Fibroblast of lung (primary cell): Measurements from ENCODE around the gene ETNK2. TPM values are rescaled to one million over a fixed set of nuclear protein-coding genes. Genes with fewer than 3 reads are reported as not detected.
A peak's percentile ranks its signal among the peaks of the same experiment; 100 is the strongest.

Experiments used
- DNase-seq, 2 donors: peaks; one replicate each; pipeline versions ENCODE4 v3.0.0 to v3.0.0-alpha.2; 2010; ENCODE audit warnings: low read depth in 2 of 2
- H2AFZ ChIP-seq: 2 replicates; pipeline ENCODE4 v1.5.1; 2012; ENCODE audit warnings: low read length, control low read depth, inconsistent platforms
- H3K27ac ChIP-seq: 2 replicates; pipeline ENCODE4 v1.5.1; 2011; ENCODE audit warnings: low read length, control low read depth; ENCODE audit not compliant: insufficient read depth
- H3K27me3 ChIP-seq: 2 replicates; pipeline ENCODE4 v1.5.1; 2011; ENCODE audit warnings: mild to moderate bottlenecking, low read length; ENCODE audit not compliant: control insufficient read depth, insufficient read depth
- H3K36me3 ChIP-seq: 2 replicates; pipeline ENCODE4 v1.5.1; 2011; ENCODE audit warnings: low read length; ENCODE audit not compliant: control insufficient read depth, insufficient read depth
- H3K4me1 ChIP-seq: 2 replicates; pipeline ENCODE4 v1.5.1; 2011; ENCODE audit warnings: low read length; ENCODE audit not compliant: control insufficient read depth, insufficient read depth; ENCODE audit errors: extremely low read depth
- H3K4me2 ChIP-seq: 2 replicates; pipeline ENCODE4 v1.5.1; 2011; ENCODE audit warnings: low read length, control low read depth; ENCODE audit not compliant: insufficient read depth; ENCODE audit errors: extremely low read depth
- H3K4me3 ChIP-seq, 4 experiments: fragments of 200-600 bp in 1 of 4; sonication (generic) in 1 of 4; replicated peaks in 1 of 4; 2 replicates each; pipeline ENCODE4 v1.5.1; 2011 to 2016; ENCODE audit warnings: low read length in 4 of 4, low read depth in 3 of 4, mild to moderate bottlenecking in 3 of 4, control low read depth in 2 of 4, inconsistent platforms in 1 of 4, mixed read lengths in 1 of 4; ENCODE audit not compliant: insufficient read depth in 1 of 4; ENCODE audit errors: control extremely low read depth in 1 of 4
- H3K79me2 ChIP-seq: 2 replicates; pipeline ENCODE4 v1.5.1; 2012; ENCODE audit warnings: mild to moderate bottlenecking, low read length, inconsistent platforms; ENCODE audit not compliant: control insufficient read depth, insufficient read depth
- H3K9ac ChIP-seq: 2 replicates; pipeline ENCODE4 v1.5.1; 2011; ENCODE audit warnings: mild to moderate bottlenecking, low read length, control low read depth; ENCODE audit not compliant: insufficient read depth
- H3K9me3 ChIP-seq: 2 replicates; pipeline ENCODE4 v1.5.1; 2012; ENCODE audit warnings: low read depth, low read length; ENCODE audit not compliant: control insufficient read depth, insufficient read depth
- H4K20me1 ChIP-seq: 2 replicates; pipeline ENCODE4 v1.5.1; 2011; ENCODE audit warnings: low read length; ENCODE audit not compliant: control insufficient read depth, insufficient read depth; ENCODE audit errors: extremely low read depth
- EZH2 ChIP-seq: IDR thresholded peaks from 2 replicates; pipeline ENCODE4 v1.5.1; 2012; ENCODE audit warnings: low read length, control low read depth, mild to moderate bottlenecking; ENCODE audit errors: missing control alignments
- polyA plus RNA-seq, 2 donors: library from polyadenylated mRNA; depleted of rRNA in 1 of 2; stranded (reverse) in 1 of 2; unstranded in 1 of 2; fragments of >200 nt; gene quantifications; 2 replicates each; pipeline ENCODE4 v1.2.1, GENCODE V29; 2011 to 2012; ENCODE audit warnings: missing spikeins in 1 of 2
- total RNA-seq: library from RNA; depleted of rRNA; stranded (reverse); fragments of >200 nt; gene quantifications from 2 replicates; pipeline ENCODE4 v1.2.1, GENCODE V29; 2014
- TF ChIP-seq, protein P1 (sequence below), 2 donors: IDR thresholded peaks in 1 of 2; conservative IDR thresholded peaks in 1 of 2; 1 replicate in 1 of 2; 2 replicates in 1 of 2; pipeline ENCODE4 v1.5.1; 2011 to 2012; ENCODE audit warnings: low read length in 2 of 2, control low read depth in 1 of 2, inconsistent platforms in 1 of 2, low read depth in 1 of 2, mild to moderate bottlenecking in 1 of 2

The ETNK2 gene
- total and polyA plus RNA-seq, 2 donors (not counting 1 experiment from before 2014, with no cell fraction given): 1.7 to 4.0 TPM

DNA sequence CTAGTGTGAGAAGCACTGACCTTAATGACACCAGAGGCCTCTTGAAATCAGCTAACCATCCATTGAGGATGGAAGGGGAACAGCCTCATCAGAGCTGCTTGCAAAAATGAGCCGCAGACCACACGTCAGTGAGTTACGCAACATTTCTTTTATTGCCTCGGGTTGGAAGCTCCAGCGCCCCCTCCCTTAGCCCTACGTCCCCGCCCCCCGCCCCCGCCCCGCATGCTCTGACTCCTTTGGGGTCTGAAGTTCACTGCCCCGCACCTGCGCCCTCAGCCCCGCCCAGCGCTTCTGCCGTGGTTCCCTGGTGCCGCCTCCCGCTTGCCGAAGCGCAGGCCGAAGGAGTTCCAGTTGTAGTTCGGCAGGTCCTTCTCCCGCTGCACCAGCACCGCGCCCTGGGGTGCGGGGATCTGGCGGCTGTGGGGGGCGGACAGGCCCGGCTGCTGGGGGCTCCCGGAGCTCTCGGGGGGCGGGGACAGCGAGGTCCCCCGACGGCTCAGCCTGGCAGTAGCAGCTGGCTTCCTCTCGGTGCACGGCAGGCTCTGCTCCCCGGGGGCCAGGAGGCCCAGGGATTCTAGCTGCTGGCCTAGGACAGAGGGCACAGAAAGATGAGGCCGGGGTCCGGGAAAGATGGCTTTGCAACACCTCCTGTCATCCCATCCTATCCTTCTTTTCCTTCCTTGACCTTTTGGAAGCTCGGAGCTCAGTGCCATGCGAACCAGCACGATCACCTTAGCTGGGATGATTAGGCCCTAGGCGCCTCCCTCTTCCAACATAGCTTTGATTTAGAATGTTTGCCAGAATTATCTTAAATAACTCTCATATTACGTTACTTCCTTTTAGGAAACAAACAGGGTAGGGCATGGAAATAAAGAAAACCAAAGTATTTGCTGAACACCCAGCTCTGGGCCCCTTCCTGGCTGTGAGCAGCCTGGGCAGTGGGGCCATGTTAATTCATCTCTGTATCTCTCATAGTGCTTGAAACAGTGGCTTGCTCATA lies 38.7 kb upstream of the ETNK2 start:
- Histone ChIP-seq H3K79me2 (no peaks in the 10 kb centered on the region), H3K9ac (no peak overlapping the region), H3K4me2 (peak overlapping the region; percentile 44), H3K4me1 (no peaks in the 10 kb centered on the region), H2AFZ (no peak overlapping the region), H3K36me3 (no peaks in the 10 kb centered on the region), H3K27me3 (peaks cover 36% of the 10 kb centered on the region), H4K20me1 (no peaks in the 10 kb centered on the region), H3K9me3 (no peaks in the 10 kb centered on the region), H3K4me3 (no peak overlapping the region), H3K27ac (no peak overlapping the region)
- peak; percentile 56 to 69 for DNase-seq
- TF ChIP-seq, protein P1, sequence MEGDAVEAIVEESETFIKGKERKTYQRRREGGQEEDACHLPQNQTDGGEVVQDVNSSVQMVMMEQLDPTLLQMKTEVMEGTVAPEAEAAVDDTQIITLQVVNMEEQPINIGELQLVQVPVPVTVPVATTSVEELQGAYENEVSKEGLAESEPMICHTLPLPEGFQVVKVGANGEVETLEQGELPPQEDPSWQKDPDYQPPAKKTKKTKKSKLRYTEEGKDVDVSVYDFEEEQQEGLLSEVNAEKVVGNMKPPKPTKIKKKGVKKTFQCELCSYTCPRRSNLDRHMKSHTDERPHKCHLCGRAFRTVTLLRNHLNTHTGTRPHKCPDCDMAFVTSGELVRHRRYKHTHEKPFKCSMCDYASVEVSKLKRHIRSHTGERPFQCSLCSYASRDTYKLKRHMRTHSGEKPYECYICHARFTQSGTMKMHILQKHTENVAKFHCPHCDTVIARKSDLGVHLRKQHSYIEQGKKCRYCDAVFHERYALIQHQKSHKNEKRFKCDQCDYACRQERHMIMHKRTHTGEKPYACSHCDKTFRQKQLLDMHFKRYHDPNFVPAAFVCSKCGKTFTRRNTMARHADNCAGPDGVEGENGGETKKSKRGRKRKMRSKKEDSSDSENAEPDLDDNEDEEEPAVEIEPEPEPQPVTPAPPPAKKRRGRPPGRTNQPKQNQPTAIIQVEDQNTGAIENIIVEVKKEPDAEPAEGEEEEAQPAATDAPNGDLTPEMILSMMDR (conservative IDR thresholded peaks at IDR 0.05 in 1 of 2, IDR thresholded peaks at IDR 0.05 in 1 of 2; ENCODE audit: low read depth in 1 of 2, low read length in 2 of 2): no peak
- no peak for TF ChIP-seq EZH2

DNA sequence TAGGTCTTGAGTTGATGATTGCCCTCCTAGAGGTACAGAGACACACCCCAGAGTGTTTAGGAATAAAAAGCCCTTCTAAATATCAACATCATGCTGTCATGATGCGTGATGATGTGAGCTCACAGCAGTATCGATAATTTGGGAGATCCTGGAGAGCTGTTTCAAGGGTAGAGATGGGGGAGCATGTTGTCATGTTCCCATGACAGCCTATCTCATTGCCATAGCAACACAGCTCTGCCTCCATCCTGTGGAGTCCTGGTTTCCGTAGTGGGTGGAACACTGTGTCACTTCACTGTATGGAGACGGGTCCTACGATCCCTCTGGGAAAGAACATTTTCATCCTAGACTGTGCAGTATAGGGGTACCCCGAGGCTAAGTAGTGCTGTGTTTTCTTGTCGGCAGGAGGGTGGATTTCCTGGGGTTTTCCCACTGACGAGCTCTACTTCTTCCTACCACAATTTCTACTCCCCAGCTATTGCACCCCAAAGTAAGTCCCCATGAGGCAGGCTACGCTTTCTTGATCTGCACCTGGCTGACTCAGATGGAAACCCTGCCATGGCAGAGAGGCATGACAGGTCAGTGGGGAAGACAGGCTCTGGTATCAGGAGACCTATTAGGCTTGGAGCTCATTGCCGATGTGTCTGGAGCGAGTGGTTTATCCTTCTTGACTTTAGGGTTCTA lies 37.3 kb upstream of the ETNK2 start:
- H3K9me3 ChIP-seq: no peaks in the 10 kb centered on the region
- H3K4me2 ChIP-seq: no peak overlapping the region
- H4K20me1 ChIP-seq: no peaks in the 10 kb centered on the region
- peaks cover 36% of the 10 kb centered on the region for H3K27me3 ChIP-seq
- H3K4me1 ChIP-seq: no peaks in the 10 kb centered on the region
- no peak for DNase-seq
- H3K36me3 ChIP-seq: no peaks in the 10 kb centered on the region
- H3K4me3 ChIP-seq: no peak overlapping the region
- no peak overlapping the region for H3K9ac ChIP-seq
- H3K79me2 ChIP-seq: no peaks in the 10 kb centered on the region
- no peak overlapping the region for H3K27ac ChIP-seq
- no peak overlapping the region for H2AFZ ChIP-seq
- TF ChIP-seq, protein P1 (conservative IDR thresholded peaks at IDR 0.05 in 1 of 2, IDR thresholded peaks at IDR 0.05 in 1 of 2; ENCODE audit: low read depth in 1 of 2, low read length in 2 of 2): no peak
- no peak for TF ChIP-seq EZH2

DNA sequence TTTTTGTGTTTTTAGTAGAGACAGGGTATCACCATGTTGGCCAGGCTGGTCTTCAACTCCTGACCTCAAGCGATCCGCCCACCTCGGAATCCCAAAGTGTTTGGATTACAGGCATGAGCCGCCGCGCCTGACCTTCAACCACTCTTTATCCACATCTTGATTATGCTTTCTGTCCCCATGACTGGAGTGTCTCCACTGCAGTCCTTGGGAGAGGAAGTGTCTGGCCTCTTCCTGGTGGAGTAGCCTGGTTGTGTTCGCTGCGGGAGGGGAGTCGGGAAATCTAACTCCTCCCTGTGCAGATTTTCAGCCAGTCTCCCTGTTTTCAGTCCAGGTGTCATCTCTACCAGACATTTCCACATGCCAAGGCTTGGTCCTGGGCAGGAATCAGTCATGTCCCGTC lies 34.8 kb upstream of the ETNK2 start:
- Histone ChIP-seq H3K4me1 (no peaks in the 10 kb centered on the region), H3K9me3 (no peaks in the 10 kb centered on the region), H4K20me1 (no peaks in the 10 kb centered on the region), H3K4me3 (no peak overlapping the region), H3K4me2 (no peak overlapping the region), H3K79me2 (no peaks in the 10 kb centered on the region), H3K27ac (no peak overlapping the region), H3K9ac (no peak overlapping the region), H2AFZ (no peak overlapping the region), H3K27me3 (peaks cover 27% of the 10 kb centered on the region), H3K36me3 (no peaks in the 10 kb centered on the region)
- DNase-seq: no peak
- TF ChIP-seq EZH2: no peak
- TF ChIP-seq, protein P1 (conservative IDR thresholded peaks at IDR 0.05 in 1 of 2, IDR thresholded peaks at IDR 0.05 in 1 of 2; ENCODE audit: low read depth in 1 of 2, low read length in 2 of 2): no peak
